HCT116 (cell line): Measurements from ENCODE around the gene RAB25.

ENCODE experiments used
- CEBPB ChIP-seq: IDR thresholded peaks from 2 replicates; pipeline ENCODE4 v1.6.1; 2012; ENCODE audit warnings: low read depth
- POLR2A ChIP-seq: IDR thresholded peaks from 2 replicates; pipeline ENCODE4 v1.7.0; 2011; ENCODE audit warnings: borderline replicate concordance; ENCODE audit not compliant: insufficient read depth, insufficient read length; ENCODE audit errors: extremely low read depth
- POLR2AphosphoS5 ChIP-seq: IDR thresholded peaks from 2 replicates; pipeline ENCODE4 v1.6.1; 2011; ENCODE audit warnings: mild to moderate bottlenecking, low read depth, low read length, moderate library complexity
- TF ChIP-seq, protein P1 (sequence below), 3 experiments: fragments of 200-600 bp in 1 of 3; sonication (generic) in 1 of 3; IDR thresholded peaks in 2 of 3; conservative IDR thresholded peaks in 1 of 3; 2 replicates each; pipeline ENCODE4 v1.5.1; 2012 to 2017; ENCODE audit warnings: low read depth in 2 of 3, low read length in 2 of 3, antibody characterized with exemption in 1 of 3, borderline replicate concordance in 1 of 3, control low read depth in 1 of 3, mild to moderate bottlenecking in 1 of 3, mixed read lengths in 1 of 3, mixed run types in 1 of 3, moderate library complexity in 1 of 3; ENCODE audit not compliant: insufficient read depth in 1 of 3

DNA sequence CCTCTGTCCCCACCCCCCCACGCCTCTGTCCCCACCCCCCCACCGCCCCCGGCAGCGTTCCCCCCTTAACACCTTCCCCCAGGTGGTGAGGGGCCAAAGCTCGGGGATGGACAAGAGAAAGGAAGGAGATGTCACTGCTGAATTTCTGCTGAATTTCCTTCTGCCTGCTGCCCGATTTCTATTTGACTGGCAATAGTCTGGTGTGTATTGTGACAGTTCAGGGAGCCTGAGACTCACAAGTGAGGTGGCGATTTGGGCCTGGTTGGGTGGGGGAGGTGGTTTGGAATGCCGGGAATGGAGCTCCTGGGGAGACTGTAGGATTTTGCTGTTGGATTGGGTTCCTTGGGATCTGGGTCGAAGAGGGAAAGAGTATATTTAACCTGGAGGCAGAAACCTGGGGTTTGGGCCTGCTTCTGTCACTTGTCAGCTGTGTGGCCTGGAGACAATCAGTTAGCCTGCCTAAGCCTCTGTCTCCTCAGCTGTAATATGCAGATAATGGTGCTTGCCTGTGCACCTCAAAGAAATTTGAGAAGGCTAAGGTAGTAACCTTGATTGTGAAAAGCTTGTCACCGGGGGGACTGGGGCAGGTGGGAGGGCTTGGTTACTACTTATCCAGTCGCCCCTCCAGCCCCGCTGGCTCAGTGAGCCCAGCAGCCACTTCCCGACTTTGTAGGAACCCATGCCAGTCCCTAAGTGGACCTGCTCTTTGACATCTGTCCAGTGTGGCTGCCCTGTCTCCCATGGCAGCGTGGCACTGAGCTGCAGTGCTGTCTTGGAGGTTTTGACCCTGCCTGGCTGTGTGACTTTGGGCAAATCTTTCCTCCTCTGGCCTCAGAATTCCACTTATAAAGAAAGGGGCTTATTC, 45.9 kb downstream of the RAB25 start:
- TF ChIP-seq, protein P1, sequence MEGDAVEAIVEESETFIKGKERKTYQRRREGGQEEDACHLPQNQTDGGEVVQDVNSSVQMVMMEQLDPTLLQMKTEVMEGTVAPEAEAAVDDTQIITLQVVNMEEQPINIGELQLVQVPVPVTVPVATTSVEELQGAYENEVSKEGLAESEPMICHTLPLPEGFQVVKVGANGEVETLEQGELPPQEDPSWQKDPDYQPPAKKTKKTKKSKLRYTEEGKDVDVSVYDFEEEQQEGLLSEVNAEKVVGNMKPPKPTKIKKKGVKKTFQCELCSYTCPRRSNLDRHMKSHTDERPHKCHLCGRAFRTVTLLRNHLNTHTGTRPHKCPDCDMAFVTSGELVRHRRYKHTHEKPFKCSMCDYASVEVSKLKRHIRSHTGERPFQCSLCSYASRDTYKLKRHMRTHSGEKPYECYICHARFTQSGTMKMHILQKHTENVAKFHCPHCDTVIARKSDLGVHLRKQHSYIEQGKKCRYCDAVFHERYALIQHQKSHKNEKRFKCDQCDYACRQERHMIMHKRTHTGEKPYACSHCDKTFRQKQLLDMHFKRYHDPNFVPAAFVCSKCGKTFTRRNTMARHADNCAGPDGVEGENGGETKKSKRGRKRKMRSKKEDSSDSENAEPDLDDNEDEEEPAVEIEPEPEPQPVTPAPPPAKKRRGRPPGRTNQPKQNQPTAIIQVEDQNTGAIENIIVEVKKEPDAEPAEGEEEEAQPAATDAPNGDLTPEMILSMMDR (IDR thresholded peaks at IDR 0.05 in 2 of 3, conservative IDR thresholded peaks at IDR 0.05 in 1 of 3; ENCODE audit: borderline replicate concordance in 1 of 3, insufficient read depth in 1 of 3, low read depth in 2 of 3, low read length in 2 of 3) = no peak
- TF ChIP-seq POLR2A = no peak
- TF ChIP-seq POLR2AphosphoS5 = no peak; the same call in 1 of the 2 replicates
- no peak for TF ChIP-seq CEBPB
